Activated T-cell treated with anti-CD3 and anti-CD28 coated beads for 48 hours (primary cell): ENCODE results near the gene AIMP1.
"Not testable (repeated sequence)": the region's sequence is repeated elsewhere in the genome, so short reads cannot be mapped to it uniquely, and the experiment has no call there.

Source experiments
- DNase-seq: peaks from one replicate; pipeline ENCODE4 v3.0.0-alpha.2; 2020; ENCODE audit warnings: low read depth

The AIMP1 gene

DNA sequence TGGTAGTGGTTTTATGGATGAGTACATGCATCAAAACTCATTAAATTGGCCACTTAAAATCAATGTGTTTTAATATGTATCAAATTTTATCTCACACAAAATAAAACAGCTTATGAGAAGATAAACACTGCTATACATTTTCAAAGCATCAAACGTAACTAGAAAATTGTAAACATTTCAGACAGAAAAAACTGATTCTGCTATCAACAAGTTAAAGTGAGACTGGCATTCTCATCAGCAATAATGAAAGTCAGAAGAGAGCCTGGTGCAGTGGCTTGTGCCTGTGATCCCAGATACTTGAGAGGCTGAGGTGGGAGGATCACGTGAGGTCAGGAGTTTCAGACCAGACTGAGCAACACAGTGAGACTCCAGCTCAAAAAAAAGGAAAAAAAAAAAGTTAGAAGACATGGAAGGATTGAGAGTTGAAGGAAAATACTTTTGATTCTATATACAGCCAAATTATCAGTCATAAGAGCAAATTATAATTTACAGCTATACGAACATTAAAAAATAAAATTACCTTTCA lies 3.3 kb upstream of the AIMP1 start:
- no peak for DNase-seq

DNA sequence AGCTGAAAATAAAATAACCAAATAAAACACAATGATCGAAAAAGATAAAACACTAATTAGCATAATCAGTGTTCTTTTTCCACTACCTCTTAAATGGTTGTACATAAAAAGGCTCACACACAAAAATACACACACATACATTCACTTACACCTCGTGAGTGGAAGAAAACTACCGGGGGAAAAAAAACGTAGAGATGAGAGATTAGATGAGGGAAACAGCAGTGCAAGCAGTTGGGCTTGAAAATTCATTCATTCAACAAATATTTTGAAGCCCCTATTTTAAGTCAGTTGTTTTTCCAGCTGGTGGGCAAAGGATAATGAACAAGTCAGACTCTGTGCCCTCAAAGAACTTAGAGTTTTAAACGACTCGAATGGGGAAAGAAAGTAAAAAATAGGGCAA lies 1.4 kb upstream of the AIMP1 start:
- no peak for DNase-seq

DNA sequence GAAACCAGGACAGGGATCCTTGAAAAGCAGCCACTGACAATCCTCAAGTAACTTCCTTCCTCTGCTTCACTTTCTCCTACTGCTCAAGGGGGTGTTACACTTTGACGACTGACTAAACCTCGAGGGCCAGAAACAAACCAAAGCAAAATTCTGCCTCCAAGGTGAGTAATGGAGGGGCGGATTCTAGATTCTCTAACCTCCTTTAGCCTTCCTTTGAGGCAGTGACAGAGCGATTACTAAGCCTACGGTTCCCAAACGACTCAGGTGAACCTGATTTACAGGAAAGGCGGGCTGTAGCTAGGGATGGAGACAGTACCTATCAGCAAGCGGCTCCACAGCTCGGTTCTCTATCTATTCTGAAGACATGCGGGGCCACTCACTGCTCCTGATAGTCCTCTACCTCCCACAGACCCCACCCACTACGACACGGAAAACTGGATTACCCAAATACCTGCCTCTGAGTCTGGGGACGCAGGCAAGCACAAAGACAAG lies 828 bp upstream of the AIMP1 start:
- DNase-seq, result no peak

DNA sequence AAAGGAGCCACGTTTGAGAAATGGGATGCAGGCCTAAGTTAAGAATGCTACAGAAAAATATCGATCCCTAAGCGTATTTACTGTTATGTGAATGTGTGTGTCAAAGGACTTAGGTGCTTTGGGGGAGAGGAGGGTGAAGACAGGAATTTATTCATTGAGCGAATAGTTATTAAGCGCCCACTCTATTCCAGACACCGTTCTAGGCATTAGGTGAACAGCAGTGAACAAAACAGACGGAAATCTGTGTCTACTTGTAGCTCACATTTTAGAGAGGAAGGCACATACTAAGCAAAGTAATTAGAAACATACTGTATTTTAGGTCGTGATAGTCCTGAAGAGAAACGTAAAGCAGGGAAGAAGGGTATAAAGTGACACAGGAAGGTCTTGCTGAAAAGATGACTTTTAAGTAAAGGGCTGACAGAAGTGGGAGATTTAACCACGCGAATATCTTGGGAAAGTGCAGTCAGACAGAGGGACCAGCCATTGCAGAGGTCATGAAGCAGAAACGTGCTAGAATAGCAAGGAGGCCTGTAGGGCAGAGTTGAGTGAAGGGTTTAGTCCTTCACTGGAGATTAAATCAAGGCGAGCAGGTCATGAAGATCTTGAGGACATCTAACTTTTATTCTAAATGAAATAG lies 541 bp downstream of the AIMP1 start:
- no peak for DNase-seq

DNA sequence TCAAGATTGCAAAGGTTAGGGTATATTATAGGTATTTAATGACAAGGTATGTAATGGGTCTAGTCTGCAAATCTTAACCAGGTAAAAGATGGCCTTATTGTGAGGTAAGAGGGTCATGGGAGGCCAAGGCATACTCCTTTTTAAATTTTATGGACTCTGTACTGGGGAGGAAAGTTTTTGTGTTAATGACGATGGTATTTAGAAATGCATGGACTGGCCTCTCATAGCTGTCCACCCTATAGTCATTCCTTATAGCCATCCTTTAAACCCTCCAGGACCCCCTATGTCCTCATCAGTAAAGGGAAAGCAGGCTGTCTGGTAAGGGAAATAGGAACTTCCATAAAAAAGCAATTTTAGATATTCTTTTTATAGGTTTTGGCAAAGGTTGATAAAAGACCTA lies 1.5 kb downstream of the AIMP1 start:
- DNase-seq, result no peak

DNA sequence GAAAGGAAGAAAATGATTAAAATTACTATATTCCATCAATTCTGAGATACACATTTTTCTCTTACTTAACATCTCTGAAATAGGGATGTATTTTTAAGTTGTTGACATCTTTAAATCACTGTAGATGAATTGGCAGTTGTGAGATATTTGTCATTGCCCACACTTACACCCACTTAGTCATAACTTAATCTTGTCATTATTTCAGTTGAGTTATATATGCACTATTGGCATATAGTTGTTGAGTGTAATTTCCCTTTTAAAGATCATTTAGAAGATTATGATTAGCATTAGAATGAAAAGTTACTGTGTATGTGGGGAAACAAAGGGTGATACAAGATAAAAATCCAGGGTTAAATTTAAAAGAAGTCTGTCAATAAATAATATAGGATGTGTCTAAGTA lies 2.2 kb downstream of the AIMP1 start:
- no peak for DNase-seq

DNA sequence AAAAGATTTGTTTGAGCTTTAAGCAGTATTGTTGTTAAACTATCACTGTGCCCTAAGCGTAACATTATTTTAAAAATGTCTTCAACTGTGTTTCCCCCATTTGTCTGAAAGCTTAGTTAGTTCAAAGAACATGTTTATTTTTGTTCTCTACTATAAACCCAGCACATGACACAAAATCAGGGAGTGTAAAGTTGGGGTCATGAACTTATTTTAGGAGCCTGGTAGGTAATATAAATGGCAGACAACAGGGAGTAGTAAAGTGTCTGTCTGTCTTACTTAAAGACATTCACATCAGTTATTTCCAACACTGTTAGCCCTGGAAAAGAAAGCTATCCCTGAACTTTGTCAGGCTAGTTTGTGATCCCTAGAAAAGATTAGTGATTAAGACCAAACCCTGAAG lies 3.9 kb downstream of the AIMP1 start:
- DNase-seq, result no peak

DNA sequence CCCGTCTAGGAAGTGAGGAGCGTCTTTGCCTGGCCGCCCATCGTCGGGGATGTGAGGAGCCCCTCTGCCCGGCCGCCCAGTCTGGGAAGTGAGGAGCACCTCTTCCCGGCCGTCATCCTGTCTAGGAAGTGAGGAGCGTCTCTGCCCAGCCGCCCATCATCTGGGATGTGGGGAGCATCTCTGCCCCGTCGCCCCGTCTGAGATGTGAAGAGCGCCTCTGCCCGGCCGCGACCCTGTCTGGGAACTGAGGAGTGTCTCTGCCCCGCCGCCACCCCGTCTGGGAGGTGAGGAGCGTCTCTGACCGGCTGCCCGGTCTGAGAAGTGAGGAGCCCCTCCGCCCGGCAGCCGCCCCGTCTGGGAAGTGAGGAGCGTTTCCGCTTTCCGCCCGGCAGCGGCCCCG lies 4.8 kb downstream of the AIMP1 start:
- not testable (repeated sequence) for DNase-seq

DNA sequence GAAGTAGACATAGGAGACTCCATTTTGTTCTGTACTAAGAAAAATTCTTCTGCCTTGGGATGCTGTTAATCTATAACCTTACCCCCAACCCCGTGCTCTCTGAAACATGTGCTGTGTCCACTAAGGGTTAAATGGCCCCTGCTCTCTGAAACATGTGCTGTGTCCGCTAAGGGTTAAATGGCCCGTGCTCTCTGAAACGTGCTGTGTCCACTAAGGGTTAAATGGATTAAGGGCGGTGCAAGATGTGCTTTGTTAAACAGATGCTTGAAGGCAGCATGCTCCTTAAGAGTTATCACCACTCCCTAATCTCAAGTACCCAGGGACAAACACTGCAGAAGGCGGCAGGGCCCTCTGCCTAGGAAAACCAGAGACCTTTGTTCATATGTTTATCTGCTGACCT lies 5.5 kb downstream of the AIMP1 start:
- not testable (repeated sequence) for DNase-seq

DNA sequence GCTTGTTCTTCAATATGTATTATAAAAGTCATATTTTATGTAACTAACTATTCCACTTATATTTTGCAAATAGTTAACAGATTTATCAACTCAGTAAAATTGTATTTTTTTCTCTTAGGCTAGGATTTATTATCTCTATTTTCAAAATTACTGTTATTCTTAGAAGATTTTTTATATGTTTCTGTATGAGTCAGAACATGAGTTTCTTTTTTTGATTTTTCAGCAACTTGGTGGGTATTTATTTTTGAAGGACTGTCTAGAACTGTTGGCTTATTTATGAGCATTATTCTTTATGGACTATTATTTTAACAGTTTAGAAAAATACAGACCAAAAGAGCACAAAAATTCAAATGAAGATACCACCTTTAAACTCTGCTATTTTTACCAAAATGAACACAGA lies 6.8 kb downstream of the AIMP1 start:
- DNase-seq, result no peak

DNA sequence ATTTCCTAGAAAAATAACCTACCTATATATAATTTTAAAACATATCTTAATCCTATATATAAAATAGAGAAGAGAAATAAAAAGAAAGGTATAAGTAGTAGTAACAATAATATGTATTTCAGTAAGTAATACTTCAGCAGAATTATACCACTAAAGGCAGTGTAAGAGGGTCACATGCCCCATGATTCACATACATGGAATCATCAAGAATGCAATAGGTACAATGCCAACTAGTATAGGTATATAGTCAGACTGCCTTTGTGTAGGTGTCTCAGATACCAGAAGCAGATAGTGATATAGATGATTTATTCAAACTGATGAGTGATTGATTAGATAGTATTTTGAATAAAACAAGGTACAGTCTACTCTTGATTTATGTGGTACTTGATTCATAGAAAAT lies 9.4 kb downstream of the AIMP1 start:
- no peak for DNase-seq

DNA sequence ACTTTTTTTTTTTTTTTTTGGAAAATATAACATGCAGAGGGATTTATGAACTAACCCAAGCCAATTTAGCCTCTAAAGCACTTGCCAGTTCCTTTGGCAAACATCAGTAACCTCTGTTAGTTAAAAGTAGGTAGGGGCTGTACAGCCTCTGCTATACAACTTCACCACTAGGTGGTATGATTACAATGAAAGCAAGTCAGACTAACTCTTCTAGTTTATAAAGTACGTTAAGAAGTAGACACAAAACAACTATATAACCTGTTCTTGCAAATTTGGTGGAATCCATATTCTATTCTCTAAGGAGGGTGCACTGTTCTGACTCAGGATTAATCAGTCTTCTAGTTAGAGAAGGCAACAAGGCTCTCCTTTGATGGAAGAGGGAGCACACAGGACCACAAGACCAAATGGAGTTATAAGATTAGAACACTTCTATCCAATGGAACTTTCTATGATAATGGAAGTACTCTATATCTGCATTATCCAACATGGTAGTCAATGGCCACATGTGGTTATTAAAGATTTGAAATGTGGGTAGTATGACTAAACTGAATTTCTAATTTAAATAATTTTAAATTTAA lies 12.8 kb downstream of the AIMP1 start:
- no peak for DNase-seq

DNA sequence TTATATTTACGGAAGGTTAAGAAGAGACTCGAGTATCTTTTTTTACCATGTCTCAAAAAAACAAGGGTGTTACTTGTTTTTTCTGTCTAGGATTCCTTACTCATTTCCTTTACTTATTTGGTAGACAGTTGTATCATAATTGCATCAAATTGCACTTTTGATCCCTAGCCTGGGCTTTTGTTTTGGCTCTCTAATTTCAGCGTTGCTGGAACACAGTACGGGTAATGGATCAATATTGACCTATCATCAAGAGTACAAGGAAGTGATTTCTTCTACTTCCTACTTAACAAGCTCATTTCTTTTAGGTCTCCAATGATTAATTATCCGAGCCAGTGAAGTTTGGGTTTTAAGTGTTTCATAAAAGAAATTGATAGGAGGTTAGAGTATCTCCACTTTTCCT lies 16.8 kb downstream of the AIMP1 start:
- DNase-seq, result no peak

DNA sequence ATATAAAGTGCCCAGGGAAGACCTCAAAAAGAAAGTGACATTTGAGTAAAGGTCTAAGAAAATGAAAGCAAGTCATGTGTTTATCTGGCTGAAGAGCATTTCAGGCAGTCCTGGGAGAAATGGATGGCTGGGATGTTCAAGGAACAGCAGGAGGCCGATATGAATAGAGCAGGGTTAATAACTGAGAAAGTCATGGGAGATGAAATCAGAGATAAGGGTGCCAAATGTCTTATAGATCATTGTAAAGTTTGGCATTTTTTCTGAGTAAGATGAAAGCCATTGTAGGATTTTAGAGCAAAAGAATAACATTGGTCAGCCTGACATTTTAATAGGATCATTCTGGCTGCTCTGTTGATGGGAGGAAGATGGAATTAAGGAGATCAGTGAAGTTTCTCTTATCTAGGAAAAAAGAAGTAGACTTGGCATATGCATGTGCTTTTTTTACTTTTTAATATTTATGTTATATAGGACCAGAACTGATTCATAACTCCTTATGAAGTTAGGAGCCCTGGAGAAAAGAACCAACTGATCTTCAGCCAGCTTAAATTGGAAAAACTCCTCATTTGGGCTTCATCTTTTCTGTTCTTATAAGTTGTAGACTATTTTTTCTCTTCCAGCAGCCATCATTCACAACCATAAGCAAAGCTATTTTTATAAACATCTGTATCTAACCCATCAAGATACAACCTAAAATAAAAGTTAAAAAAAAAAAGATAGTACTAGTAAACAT lies 18.6 kb downstream of the AIMP1 start:
- no peak for DNase-seq

DNA sequence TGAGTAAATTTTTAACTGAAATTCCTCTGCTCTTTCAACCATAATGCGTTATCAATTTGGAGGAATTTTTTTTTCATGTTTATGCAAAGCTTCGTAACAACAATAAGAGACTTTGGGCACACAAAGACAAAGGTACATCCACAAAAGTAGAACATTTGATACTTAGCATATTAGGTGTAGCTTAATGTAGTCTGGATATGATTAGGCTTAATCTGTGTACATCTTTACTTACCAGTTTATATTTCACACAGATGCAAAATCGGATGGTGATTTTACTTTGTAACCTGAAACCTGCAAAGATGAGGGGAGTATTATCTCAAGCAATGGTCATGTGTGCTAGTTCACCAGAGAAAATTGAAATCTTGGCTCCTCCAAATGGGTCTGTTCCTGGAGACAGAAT lies 20.3 kb downstream of the AIMP1 start:
- no peak for DNase-seq

DNA sequence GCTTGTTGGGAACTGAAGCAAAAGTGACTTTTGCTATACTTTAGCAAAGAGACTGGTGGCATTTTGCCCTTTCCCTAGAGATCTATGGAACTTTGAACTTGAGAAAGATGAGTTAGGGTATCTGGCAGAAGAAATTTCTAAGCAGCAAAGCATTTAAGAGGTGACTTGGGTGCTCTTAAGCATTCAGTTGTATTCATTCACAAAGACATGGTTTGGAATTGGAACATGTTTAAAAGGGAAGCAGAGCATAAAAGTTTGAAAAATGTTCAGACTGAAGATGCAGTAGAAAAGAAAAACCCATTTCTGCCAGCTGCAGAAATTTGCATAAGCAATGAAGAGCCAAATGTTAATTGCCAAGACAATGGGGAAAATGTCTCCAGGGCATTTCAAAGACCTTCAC lies 21.6 kb downstream of the AIMP1 start:
- no peak for DNase-seq

DNA sequence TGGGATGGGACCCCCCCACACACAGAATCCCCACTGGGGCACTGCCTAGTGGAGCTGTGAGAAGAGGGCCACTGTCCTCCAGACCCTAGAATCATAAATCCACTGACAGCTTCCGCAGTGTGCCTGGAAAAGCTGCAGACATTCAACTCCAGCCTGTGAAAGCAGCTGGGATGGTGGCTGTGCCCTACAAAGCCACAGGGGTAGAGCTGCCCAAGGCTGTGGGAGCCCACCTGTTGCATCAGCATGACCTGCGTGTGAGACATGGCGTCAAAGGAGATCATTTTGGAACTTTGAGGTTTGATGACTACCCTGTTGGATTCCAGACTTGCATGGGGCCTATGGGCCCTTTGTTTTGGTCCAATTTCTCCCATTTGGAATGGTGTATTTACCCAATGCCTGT lies 22.3 kb downstream of the AIMP1 start:
- no peak for DNase-seq

DNA sequence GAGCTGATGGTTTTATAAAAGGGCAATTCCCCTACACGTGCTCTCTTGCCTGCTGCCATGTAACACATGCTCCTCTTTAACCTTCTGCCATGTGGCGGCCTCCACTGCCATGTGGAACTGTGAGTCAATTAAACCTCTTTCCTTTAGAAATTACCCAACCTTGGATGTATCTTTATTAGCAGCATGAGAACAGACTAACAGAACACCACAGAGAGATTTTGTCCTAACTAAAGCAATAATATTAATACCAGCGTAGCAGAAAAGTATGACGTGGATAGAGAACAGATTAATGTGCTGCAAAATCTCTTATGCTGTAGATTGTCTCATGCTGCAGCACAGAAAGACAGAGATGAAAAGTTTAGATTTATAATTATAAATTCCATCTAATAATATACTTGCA lies 23.1 kb downstream of the AIMP1 start:
- DNase-seq, result no peak

DNA sequence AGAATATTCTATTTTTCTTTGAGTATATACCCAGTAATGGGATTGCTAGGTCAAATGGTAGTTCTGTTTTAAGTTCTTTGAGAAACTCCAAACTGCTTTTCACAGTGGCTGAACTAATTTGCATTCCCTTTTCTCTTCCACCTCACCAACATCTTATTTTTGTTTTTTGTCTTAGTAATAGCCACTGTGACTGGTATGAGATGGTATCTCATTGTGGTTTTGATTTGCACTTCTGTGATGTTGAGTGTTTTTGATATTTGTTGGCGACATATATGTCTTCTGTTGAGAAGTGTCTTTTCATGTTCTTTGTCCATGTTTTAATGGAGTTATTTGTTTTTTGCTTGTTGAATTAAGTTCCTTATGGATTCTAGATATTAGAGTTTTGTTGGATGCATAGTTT lies 24.4 kb downstream of the AIMP1 start:
- no peak for DNase-seq

DNA sequence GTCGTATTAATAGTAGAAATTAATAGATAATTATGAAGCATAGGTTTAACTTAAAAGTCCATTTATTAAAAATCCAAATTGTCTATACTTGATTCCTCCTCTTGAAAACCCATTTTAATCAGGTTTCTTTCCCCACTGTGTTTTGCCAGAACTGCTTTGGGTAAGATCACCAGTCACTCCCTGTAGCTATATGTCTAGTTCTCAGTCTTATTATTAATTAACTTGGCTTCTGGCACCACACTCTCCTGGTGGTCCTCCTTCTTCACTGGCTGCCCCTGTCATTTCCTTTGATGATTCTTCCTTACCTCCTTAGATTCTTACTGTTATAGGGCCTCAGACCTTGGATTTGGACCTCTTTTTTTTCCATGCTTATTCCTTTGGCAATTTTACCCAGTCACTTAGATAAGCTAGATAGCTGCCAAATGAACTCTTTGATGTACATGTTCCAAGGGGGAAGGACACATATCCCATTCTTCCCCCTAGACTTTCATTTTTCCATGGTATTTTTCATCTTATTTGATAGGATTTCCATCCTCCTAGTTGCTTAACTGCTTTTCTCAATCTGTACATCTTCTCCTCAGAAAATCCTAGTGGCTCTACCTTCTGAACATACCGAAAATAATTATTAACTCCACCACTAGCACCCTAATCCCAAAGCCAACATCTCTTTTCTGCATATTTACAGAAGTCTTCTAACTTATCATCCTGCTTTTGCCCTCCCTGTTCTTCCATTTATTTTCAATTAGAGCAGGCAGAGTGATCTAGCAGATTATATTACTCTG lies 27.7 kb downstream of the AIMP1 start:
- no peak for DNase-seq

DNA sequence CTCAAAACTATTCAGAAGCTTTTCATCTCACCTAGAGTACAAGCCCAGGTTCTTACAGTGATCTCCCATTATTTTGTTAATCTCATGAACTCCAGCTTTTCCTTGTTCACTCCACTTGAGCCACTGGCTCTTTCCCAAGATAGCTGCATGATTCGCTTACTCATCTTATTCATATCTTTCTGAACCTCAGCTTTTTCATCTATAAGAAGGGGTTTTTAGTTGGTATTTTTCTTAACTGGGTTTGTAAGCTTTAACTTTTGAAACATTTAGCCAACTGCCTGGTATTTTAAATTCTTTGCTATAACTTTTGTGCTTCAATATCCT lies 28.3 kb downstream of the AIMP1 start:
- no peak for DNase-seq

DNA sequence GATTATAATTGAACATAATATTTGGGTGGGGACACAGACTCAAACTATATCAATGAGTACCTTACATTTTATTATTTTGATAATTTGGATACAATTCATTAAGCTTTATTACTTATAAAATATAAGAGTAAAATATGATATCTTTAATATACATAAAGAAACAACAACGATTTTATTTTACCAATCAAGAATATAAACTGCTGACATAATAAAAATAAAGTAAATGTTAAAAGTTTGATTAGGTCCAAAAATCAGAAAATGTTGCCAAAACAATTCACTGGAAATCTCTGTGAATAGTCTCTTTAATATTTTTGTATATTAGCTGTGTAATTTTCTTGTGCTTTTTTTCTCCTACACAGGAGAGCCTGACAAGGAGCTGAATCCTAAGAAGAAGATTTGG lies 30.8 kb downstream of the AIMP1 start:
- DNase-seq, result no peak

DNA sequence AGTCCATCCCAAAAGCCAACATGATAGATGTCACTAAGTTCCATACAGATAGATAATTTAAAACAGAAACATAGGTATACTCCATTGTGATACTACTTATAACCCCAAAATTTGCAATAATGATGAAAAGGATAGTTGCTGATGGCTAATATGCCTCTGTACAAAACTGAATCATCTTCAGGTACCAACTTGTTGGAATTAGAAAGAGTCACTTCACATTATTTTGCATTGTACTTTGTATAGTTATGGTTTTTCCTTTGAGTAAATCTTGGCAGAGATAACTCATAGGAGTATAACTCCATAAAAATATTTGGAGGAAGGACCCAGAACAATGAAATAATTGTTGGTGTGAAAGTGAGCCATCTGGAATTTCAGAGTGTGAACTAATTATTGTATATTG lies 34.7 kb downstream of the AIMP1 start:
- DNase-seq, result no peak
